K562 (cell line): ENCODE measurements around the gene PCSK7. TPM values are rescaled to one million over a fixed set of nuclear protein-coding genes. Genes with fewer than 3 reads are reported as not detected.

Experiments used
- ATAC-seq: fragments of 200-7000 bp; cut with Tn5 transposase; 3 replicates; pipeline ENCODE4 v1.9.1; 2020; ENCODE audit warnings: moderate library complexity
- BruUV-seq: library from RNA; stranded (reverse); fragments of 400-500 nt; replicated peaks from 2 replicates; lab custom pipeline; 2021; lab: Mats Ljungman, UMichigan
- CTCF ChIA-PET: fragments of 300-600 bp; formaldehyde crosslinking; extraction: SDS; loops from one replicate; lab custom pipeline; 2021; ENCODE audit warnings: low intra/inter-chr PET ratio; lab: Yijun Ruan, JAX
- POLR2A ChIA-PET: fragments of 300-600, 350-650 bp; sonication (Branson Sonifier 250); formaldehyde crosslinking; extraction: SDS; loops from one replicate; lab custom pipeline; 2021; ENCODE audit warnings: antibody characterized with exemption, inconsistent platforms; lab: Yijun Ruan, JAX
- DNase-seq, 4 experiments: peaks; one replicate each; pipeline versions ENCODE4 v3.0.0 to v3.0.0-alpha.2; 2011 to 2018; ENCODE audit warnings: low spot score in 3 of 4, mixed read lengths in 3 of 4; ENCODE audit errors: extremely low read depth in 1 of 4
- FAIRE-seq: peaks from 2 replicates; lab custom pipeline; 2011; peaks lifted over from hg19 to GRCh38; lab: Jason Lieb, UNC
- H2AFZ ChIP-seq: 2 replicates; pipeline ENCODE4 v1.6.0; 2011; ENCODE audit warnings: low read depth, low read length, control low read depth, inconsistent platforms
- H3K27ac ChIP-seq: fragments of 200-600 bp; 3 replicates; pipeline ENCODE4 v1.8.0; 2011; ENCODE audit warnings: low read depth, mild to moderate bottlenecking, control low read depth, inconsistent platforms, low read length, moderate library complexity, mixed read lengths; ENCODE audit errors: extremely low read depth
- H3K27me3 ChIP-seq, 2 experiments: fragments of 300-600 bp in 1 of 2; 2 replicates in 1 of 2; 3 replicates in 1 of 2; pipeline versions ENCODE4 v1.6.0 to v1.8.0; 2011; ENCODE audit warnings: inconsistent platforms in 2 of 2, low read length in 2 of 2, mild to moderate bottlenecking in 1 of 2, mixed read lengths in 1 of 2, moderate library complexity in 1 of 2; ENCODE audit not compliant: control insufficient read depth in 2 of 2, insufficient read depth in 2 of 2
- H3K36me3 ChIP-seq: fragments of 300-600 bp; 3 replicates; pipeline ENCODE4 v1.8.0; 2011; ENCODE audit warnings: mild to moderate bottlenecking, low read length, inconsistent platforms; ENCODE audit not compliant: control insufficient read depth, insufficient read depth
- H3K4me1 ChIP-seq, 2 experiments: fragments of 200-600 bp in 1 of 2; replicated peaks in 1 of 2; 2 replicates in 1 of 2; 3 replicates in 1 of 2; pipeline versions ENCODE4 v1.5.1 to v1.8.0; 2011; ENCODE audit warnings: inconsistent platforms in 2 of 2, low read length in 2 of 2, mild to moderate bottlenecking in 1 of 2, mixed read lengths in 1 of 2, moderate library complexity in 1 of 2; ENCODE audit not compliant: control insufficient read depth in 2 of 2, insufficient read depth in 2 of 2
- H3K4me2 ChIP-seq: 2 replicates; pipeline ENCODE4 v1.6.1; 2011; ENCODE audit warnings: low read length, control low read depth, inconsistent platforms, mixed read lengths; ENCODE audit not compliant: insufficient read depth
- H3K4me3 ChIP-seq: fragments of 200-600 bp; sonication (generic), shearing (Covaris generic); 2 replicates; pipeline ENCODE4 v1.5.1; 2016; ENCODE audit warnings: control low read depth, inconsistent platforms
- H3K79me2 ChIP-seq: fragments of 200-600 bp; 3 replicates; pipeline ENCODE4 v1.8.0; 2011; ENCODE audit warnings: low read length, inconsistent platforms; ENCODE audit not compliant: control insufficient read depth, insufficient read depth
- H3K9ac ChIP-seq, 2 experiments: 2 replicates each; pipeline versions ENCODE4 v1.6.0 to v1.6.1; 2011; ENCODE audit warnings: low read depth in 2 of 2, low read length in 2 of 2, control low read depth in 1 of 2, inconsistent platforms in 1 of 2, mild to moderate bottlenecking in 1 of 2, mixed read lengths in 1 of 2; ENCODE audit not compliant: insufficient read depth in 1 of 2
- H3K9me1 ChIP-seq: one replicate; pipeline ENCODE4 v1.6.0; 2011; ENCODE audit warnings: inconsistent platforms, mild to moderate bottlenecking, low read length, moderate library complexity; ENCODE audit not compliant: control insufficient read depth, insufficient read depth
- H3K9me3 ChIP-seq: replicated peaks from 2 replicates; pipeline ENCODE4 v1.5.1; 2011; ENCODE audit warnings: low read depth, low read length, inconsistent platforms; ENCODE audit not compliant: control insufficient read depth, insufficient read depth
- H4K20me1 ChIP-seq: replicated peaks from 2 replicates; pipeline ENCODE4 v1.6.1; 2011; ENCODE audit warnings: low read length, inconsistent platforms, mixed read lengths; ENCODE audit not compliant: control insufficient read depth, insufficient read depth
- MECOM ChIP-seq: fragments of 250-450 bp; sonication (Bioruptor Pico); IDR thresholded peaks from 2 replicates; pipeline ENCODE4 v1.8.0; 2022; ENCODE audit warnings: inconsistent platforms
- NR2C1 ChIP-seq, 2 experiments: fragments of 450-650 bp; IDR thresholded peaks; 2 replicates each; pipeline ENCODE4 v1.6.1; 2017; ENCODE audit warnings: mild to moderate bottlenecking in 2 of 2, antibody characterized with exemption in 1 of 2, inconsistent platforms in 1 of 2, missing compliant biosample characterization in 1 of 2, missing genetic modification characterization in 1 of 2
- NR2C2 ChIP-seq, 2 experiments: fragments of 200-800 bp in 1 of 2; sonication (Bioruptor generic) in 1 of 2; sonication (generic) in 1 of 2; formaldehyde crosslinking in 1 of 2; IDR thresholded peaks; 2 replicates each; pipeline versions ENCODE4 v1.6.1 to v1.8.0; 2016 to 2022; ENCODE audit warnings: mild to moderate bottlenecking in 1 of 2, missing compliant biosample characterization in 1 of 2, missing genetic modification characterization in 1 of 2, missing genetic modification reagents in 1 of 2
- PTTG1 ChIP-seq: fragments of 450-650 bp; IDR thresholded peaks from 2 replicates; pipeline ENCODE4 v1.6.1; 2016; ENCODE audit warnings: low read depth, mild to moderate bottlenecking, missing genetic modification characterization, missing compliant biosample characterization
- RHOXF2B ChIP-seq: fragments of 250-450 bp; sonication (Bioruptor Pico); conservative IDR thresholded peaks from 2 replicates; pipeline ENCODE4 v1.5.1; 2021
- SMAD4 ChIP-seq: fragments of 250-450 bp; sonication (Bioruptor Pico); conservative IDR thresholded peaks from 2 replicates; pipeline ENCODE4 v1.8.0; 2021; ENCODE audit warnings: inconsistent platforms, mild to moderate bottlenecking, moderate library complexity
- TAL1 ChIP-seq: fragments of 450-650 bp; IDR thresholded peaks from 2 replicates; pipeline ENCODE4 v1.6.1; 2016; ENCODE audit warnings: mild to moderate bottlenecking
- ZBTB40 ChIP-seq, 2 experiments: fragments of 450-650 bp in 1 of 2; sonication (generic) in 1 of 2; formaldehyde crosslinking in 1 of 2; IDR thresholded peaks; 2 replicates each; pipeline versions ENCODE4 v1.7.1 to v1.9.0; 2016 to 2022; ENCODE audit warnings: inconsistent platforms in 1 of 2, mild to moderate bottlenecking in 1 of 2, missing genetic modification reagents in 1 of 2
- ZNF75A ChIP-seq: fragments of 450-650 bp; formaldehyde crosslinking; IDR thresholded peaks from 2 replicates; pipeline ENCODE4 v1.4.0; 2020; ENCODE audit warnings: mild to moderate bottlenecking
- whole genome bisulfite sequencing: fragments of 100-300 bp; shearing (Covaris generic); methylation state at CpG from one replicate; pipeline ENCODE4 v1.1.6; 2016; ENCODE audit warnings: low coverage, mixed read lengths; ENCODE audit not compliant: insufficient coverage; ENCODE audit errors: missing lambda C conversion rate; 5-methylcytosine and 5-hydroxymethylcytosine counted together
- in situ Hi-C: fragments of 300-500 bp; cut with MboI; formaldehyde crosslinking; loops from 4 replicates; pipeline ENCODE4 v1.15.0; 2018; ENCODE audit warnings: inconsistent platforms, mixed read lengths
- intact Hi-C: fragments of 100-400 bp; cut with micrococcal nuclease; formaldehyde crosslinking; loops from 2 replicates; pipeline ENCODE4 v1.14.2; 2022
- polyA plus RNA-seq, 8 experiments: library from polyadenylated mRNA; depleted of rRNA in 4 of 8; stranded (reverse) in 5 of 8; unstranded in 3 of 8; fragments of >200 nt; fragmentation: Nextera tagmentation in 2 of 8; fragmentation: Illumina TruSeq in 1 of 8; extraction: Ambion mirVana in 2 of 8; extraction: Trizol in 1 of 8; gene quantifications; 2 replicates each; pipeline versions ENCODE4 v1.2.1 to v1.2.3, GENCODE V29; 2011 to 2014; ENCODE audit warnings: inconsistent platforms in 1 of 8, missing spikeins in 1 of 8
- total RNA-seq, 7 experiments: library from RNA; depleted of rRNA in 6 of 7; stranded (reverse); fragments of >200 nt in 6 of 7; fragmentation: Illumina TruSeq in 2 of 7; extraction: Trizol in 2 of 7; gene quantifications; 2 replicates each; pipeline versions ENCODE4 v1.2.1 to v1.2.3, GENCODE V29; 2011 to 2021; ENCODE audit warnings: low replicate concordance in 1 of 7

PCSK7 gene
- total and polyA plus RNA-seq, 9 of the 15 experiments (the other 6 are each of a cell fraction or from before 2014, with no cell fraction given) = 3.1 to 29.2 (median 15.6) TPM

- peaks cover 6% of the 10 kb centered on the region for H3K9me1 ChIP-seq
- no peaks in the 10 kb centered on the region for H3K9me3 ChIP-seq
- CTCF ChIA-PET = no interaction called here
- no peak overlapping the region for H3K27ac ChIP-seq
- H4K20me1 ChIP-seq = peaks cover 7% of the 10 kb centered on the region
- ATAC-seq = no peak
- WGBS = 85% methylated on average over 8 of the region's 8 CpGs
- H3K79me2 ChIP-seq = no peaks in the 10 kb centered on the region
- intact Hi-C loops = no loop called here
- peak overlapping the region in 1 of 2 experiments; percentile 30; a peak in 1 of 4 replicates for H3K9ac ChIP-seq
- H3K4me1 ChIP-seq = peaks cover 42 to 45% of the 10 kb centered on the region in 2 experiments; a peak in 4 of 5 replicates
- H3K4me3 ChIP-seq = no peak overlapping the region
- H3K36me3 ChIP-seq = peaks cover 69% of the 10 kb centered on the region
- 0 out of 2 replicates have a peak, but pooled peaks have one; percentile 13 for TF ChIP-seq ZBTB40 (IDR thresholded peaks at IDR 0.05)
- no peak for TF ChIP-seq ZBTB40 (CRISPR knock-in tag; IDR thresholded peaks at IDR 0.05)
- TF ChIP-seq RHOXF2B (CRISPR knock-in tag) = no peak
- no peak for TF ChIP-seq PTTG1 (tag)
- TF ChIP-seq NR2C2 (CRISPR knock-in tag; IDR thresholded peaks at IDR 0.05) = no peak
- TF ChIP-seq NR2C2 (tag; IDR thresholded peaks at IDR 0.05) = peak; percentile 27; the same call in 1 of the 2 replicates
- no peak for TF ChIP-seq MECOM
- no peak for TF ChIP-seq SMAD4 (CRISPR knock-in tag)
- no peak for TF ChIP-seq TAL1
- TF ChIP-seq ZNF75A (CRISPR knock-in tag) = no peak
- peak; percentile 55; the same call in 1 of the 2 replicates for TF ChIP-seq NR2C1 (IDR thresholded peaks at IDR 0.05)
- no peak for TF ChIP-seq NR2C1 (tag; IDR thresholded peaks at IDR 0.05)
- TF ChIP-seq, all 486 proteins: peak for 3
- Histone ChIP-seq H3K27me3 (no peaks in the 10 kb centered on the region), H2AFZ (no peak overlapping the region), H3K4me2 (no peak overlapping the region; the same call in 1 of the 2 replicates)
- DNase-seq (no peak), FAIRE-seq (no peak)
- BruUV-seq = no TSS peak
- in situ Hi-C loops = no loop called here
- POLR2A ChIA-PET = interaction anchor here (0.6 to 3.3 kb wide), 2 partner anchors 11 to 389 kb away, joined by 3 to 20 read pairs; partner anchors contain the start of gene PCSK7
Measured at GRCh38 chr11:117219455-117219854, 12.4 kb downstream of the PCSK7 start.
